Heart right ventricle (tissue), 16 donors: ENCODE measurements around the gene USH2A. TPM values are rescaled to one million over a fixed set of nuclear protein-coding genes. Genes with fewer than 3 reads are reported as not detected.

ENCODE experiments used
- ATAC-seq, 8 donors: fragments of 200-7000 bp; cut with Tn5 transposase; one replicate each; pipeline ENCODE4 v1.9.1; 2020; ENCODE audit warnings: mild to moderate bottlenecking in 8 of 8, moderate library complexity in 8 of 8, moderate number of reproducible peaks in 1 of 8
- DNase-seq, 2 donors: peaks; one replicate each; pipeline ENCODE4 v3.0.0-alpha.2; 2020
- H3K27ac ChIP-seq, 10 donors: fragments of 200-600 bp; sonication (generic) in 2 of 10; one replicate each; pipeline versions ENCODE4 v1.5.0 to v1.8.0; 2020 to 2022; ENCODE audit warnings: mild to moderate bottlenecking in 3 of 10
- H3K27me3 ChIP-seq, 7 donors: fragments of 200-600 bp; one replicate each; pipeline ENCODE4 v1.8.0; 2021 to 2022; ENCODE audit warnings: mild to moderate bottlenecking in 2 of 7
- H3K36me3 ChIP-seq, 9 donors: fragments of 200-600 bp; sonication (generic) in 1 of 9; one replicate each; pipeline versions ENCODE4 v1.5.0 to v1.8.0; 2020 to 2022; ENCODE audit warnings: mild to moderate bottlenecking in 2 of 9
- H3K4me1 ChIP-seq, 9 donors: fragments of 200-600 bp; sonication (generic) in 1 of 9; one replicate each; pipeline versions ENCODE4 v1.5.0 to v1.8.0; 2020 to 2022; ENCODE audit warnings: mild to moderate bottlenecking in 4 of 9
- H3K4me3 ChIP-seq, 10 donors: fragments of 200-600 bp; sonication (generic) in 2 of 10; one replicate each; pipeline versions ENCODE4 v1.5.0 to v1.8.0; 2020 to 2022; ENCODE audit warnings: mild to moderate bottlenecking in 7 of 10, moderate library complexity in 2 of 10
- H3K9me3 ChIP-seq, 11 donors: fragments of 200-600 bp in 10 of 11; sonication (generic) in 2 of 11; one replicate each; pipeline versions ENCODE4 v1.5.0 to v1.8.0; 2013 to 2022; ENCODE audit warnings: mild to moderate bottlenecking in 2 of 11, control low read depth in 1 of 11, moderate library complexity in 1 of 11
- WGBS, 2 donors: extraction: QIAGEN DNeasy Blood & Tissue Kit; methylation state at CpG; one replicate each; pipeline ENCODE4 v1.1.7; 2013; ENCODE audit warnings: inconsistent platforms in 1 of 2; 5-methylcytosine and 5-hydroxymethylcytosine counted together
- intact Hi-C, 10 donors: fragments of 100-400 bp; cut with DNase I; formaldehyde crosslinking; loops; one replicate each; pipeline versions ENCODE4 v1.11.1 to v1.14.2; 2022
- polyA plus RNA-seq, 2 donors: library from polyadenylated mRNA; stranded (reverse); fragments of 200-250 nt; gene quantifications; one replicate each; pipeline ENCODE4 v1.2.3, GENCODE V29; 2013
- total RNA-seq, 10 donors: library from RNA; stranded (reverse); fragmentation: NEBNext Ultra II Directional in 3 of 10; extraction: Animal tissue kit (Norgen Biotek cat#: 25700) in 3 of 10; gene quantifications; one replicate each; pipeline versions ENCODE4 v1.2.1 to v1.2.4, GENCODE V29; 2021 to 2023
- TF ChIP-seq, protein P1 (sequence below), 9 donors: fragments of 200-600 bp; sonication (generic) in 2 of 9; IDR thresholded peaks; one replicate each; pipeline versions ENCODE4 v1.5.0 to v1.8.0; 2021 to 2022; ENCODE audit warnings: antibody characterized with exemption in 9 of 9, mild to moderate bottlenecking in 5 of 9, moderate library complexity in 1 of 9
- donor health status: Arrhythmogenic right ventricular cardiomyopathy.
- donor health status: ischemic (EF 13 %, LVEDD 7.1; RV severe dilation, severe dysfunction).
- donor health status: healthy with polysubstance abuse.
- donor health status: DM: no; HTN: yes; CAD: no.
- donor health status: DM: no; HTN: no; CAD: no.
- donor health status: ischemic (EF 25% LVEDD 6.9; RV normal size, moderate dysfunction).
- donor health status: ischemic (EF 25% LVEDD 5.7; RV mildly dilated, moderate dysfunction).
- donor health status: healthy.
- donor health status: DM: yes; HTN: yes; CAD: no.
- donor health status: Ischemic cardiomyopathy.
- donor health status: ischemic (EF 35%, LVEDD 5.7; RV mildly dilated, moderate dysfunction).
- donor health status: nonischemic (EF 11% LVEDD 7.7; RV severe dilation, severe dysfunction).
- donor health status: DM: yes; HTN: yes; CAD: no.
- donor health status: PGD.
- donor health status: ischemic (EF 29% LVEDD 5.4; RV normal size, mild dysfunction).
- donor health status: nonischemic (EF 23%, LVEDD 6.1; RV moderate dilation, normal function).

Gene USH2A
- total and polyA plus RNA-seq, 12 donors, result 0.01 to 4.9 (median 3.6) TPM

DNA sequence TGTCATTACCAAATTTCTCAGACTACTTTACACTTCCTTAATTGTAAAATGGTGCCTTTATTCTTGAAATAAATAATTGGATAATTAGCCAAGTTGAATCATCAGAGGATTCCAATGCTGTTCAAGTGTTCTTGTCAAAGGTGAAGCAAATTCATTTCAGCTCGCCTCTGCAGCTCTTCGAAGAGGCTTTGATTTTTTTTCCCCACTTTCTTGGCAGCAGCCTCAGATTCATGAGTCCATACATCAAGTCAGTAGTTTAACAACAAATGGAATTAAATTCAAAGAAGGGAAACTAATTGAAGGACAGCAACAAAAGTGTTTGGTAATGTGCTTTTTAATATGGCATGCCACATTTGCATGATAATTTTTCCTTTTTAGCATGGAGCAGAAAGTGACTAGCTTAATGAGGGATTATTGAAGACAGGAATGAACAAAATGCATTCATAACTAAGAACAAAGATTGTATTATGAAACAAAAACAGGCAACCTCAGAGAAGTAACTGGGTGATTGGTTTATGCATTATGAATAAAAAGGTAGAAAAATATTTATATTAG is 239.0 kb downstream of the USH2A start:
- Histone ChIP-seq H3K9me3 (no peaks in the 10 kb centered on the region), H3K36me3 (no peaks in the 10 kb centered on the region), H3K4me3 (no peak overlapping the region), H3K27ac (no peak overlapping the region), H3K27me3 (no peaks in the 10 kb centered on the region), H3K4me1 (no peaks in the 10 kb centered on the region)
- TF ChIP-seq, protein P1, sequence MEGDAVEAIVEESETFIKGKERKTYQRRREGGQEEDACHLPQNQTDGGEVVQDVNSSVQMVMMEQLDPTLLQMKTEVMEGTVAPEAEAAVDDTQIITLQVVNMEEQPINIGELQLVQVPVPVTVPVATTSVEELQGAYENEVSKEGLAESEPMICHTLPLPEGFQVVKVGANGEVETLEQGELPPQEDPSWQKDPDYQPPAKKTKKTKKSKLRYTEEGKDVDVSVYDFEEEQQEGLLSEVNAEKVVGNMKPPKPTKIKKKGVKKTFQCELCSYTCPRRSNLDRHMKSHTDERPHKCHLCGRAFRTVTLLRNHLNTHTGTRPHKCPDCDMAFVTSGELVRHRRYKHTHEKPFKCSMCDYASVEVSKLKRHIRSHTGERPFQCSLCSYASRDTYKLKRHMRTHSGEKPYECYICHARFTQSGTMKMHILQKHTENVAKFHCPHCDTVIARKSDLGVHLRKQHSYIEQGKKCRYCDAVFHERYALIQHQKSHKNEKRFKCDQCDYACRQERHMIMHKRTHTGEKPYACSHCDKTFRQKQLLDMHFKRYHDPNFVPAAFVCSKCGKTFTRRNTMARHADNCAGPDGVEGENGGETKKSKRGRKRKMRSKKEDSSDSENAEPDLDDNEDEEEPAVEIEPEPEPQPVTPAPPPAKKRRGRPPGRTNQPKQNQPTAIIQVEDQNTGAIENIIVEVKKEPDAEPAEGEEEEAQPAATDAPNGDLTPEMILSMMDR (IDR thresholded peaks at IDR 0.05), result no peak
- WGBS, 2 donors, result 50 to 60% methylated on average over 2 of the region's 2 CpGs
- intact Hi-C loops, result no loop called here
- ATAC-seq (no peak), DNase-seq (no peak)

GRCh38 chr1:216183454-216183853 is 239.8 kb downstream of the USH2A start:
- H3K9me3 ChIP-seq, result no peaks in the 10 kb centered on the region
- H3K27me3 ChIP-seq, result no peaks in the 10 kb centered on the region
- DNase-seq (no peak), ATAC-seq (no peak)
- H3K4me1 ChIP-seq, result no peaks in the 10 kb centered on the region
- H3K36me3 ChIP-seq, result no peaks in the 10 kb centered on the region
- no peak overlapping the region for H3K27ac ChIP-seq
- intact Hi-C loops, result no loop called here
- WGBS, 2 donors, result 75 to 81% methylated on average over 6 of the region's 6 CpGs
- TF ChIP-seq, protein P1 (IDR thresholded peaks at IDR 0.05), result no peak
- H3K4me3 ChIP-seq, result no peak overlapping the region

GRCh38 chr1:216183007-216183406 is 240.2 kb downstream of the USH2A start:
- ATAC-seq (no peak), DNase-seq (no peak)
- Histone ChIP-seq H3K27ac (no peak overlapping the region), H3K27me3 (no peaks in the 10 kb centered on the region), H3K36me3 (no peaks in the 10 kb centered on the region), H3K9me3 (no peaks in the 10 kb centered on the region), H3K4me3 (no peak overlapping the region), H3K4me1 (no peaks in the 10 kb centered on the region)
- WGBS, 2 donors, result 32 to 44% methylated on average over 4 of the region's 4 CpGs
- TF ChIP-seq, protein P1 (IDR thresholded peaks at IDR 0.05), result no peak
- intact Hi-C loops, result no loop called here

GRCh38 chr1:216181590-216181989 is 241.7 kb downstream of the USH2A start:
- H3K4me1 ChIP-seq, result no peaks in the 10 kb centered on the region
- H3K27ac ChIP-seq, result no peak overlapping the region
- H3K36me3 ChIP-seq, result no peaks in the 10 kb centered on the region
- intact Hi-C loops, result no loop called here
- no peak for DNase-seq
- H3K27me3 ChIP-seq, result no peaks in the 10 kb centered on the region
- no peak overlapping the region for H3K4me3 ChIP-seq
- TF ChIP-seq, protein P1 (IDR thresholded peaks at IDR 0.05), result no peak
- no peaks in the 10 kb centered on the region for H3K9me3 ChIP-seq
- ATAC-seq, result no peak
- WGBS, 2 donors, result 83 to 92% methylated on average over 3 of the region's 3 CpGs
